Muscle of arm (tissue), 14 donors: ENCODE results near the gene ANO4. TPM values are rescaled to one million over a fixed set of nuclear protein-coding genes. Genes with fewer than 3 reads are reported as not detected.

ENCODE experiments used
- DNase-seq: peaks from one replicate; pipeline ENCODE4 v3.0.0-alpha.2; 2013
- long read RNA-seq, 11 donors: transcript quantifications; one replicate each; lab custom pipeline, GENCODE V29; 2026
- polyA plus RNA-seq, 12 donors: library from polyadenylated mRNA; unstranded; fragments of 120-200 nt; gene quantifications; one replicate each; pipeline ENCODE4 v1.2.1, GENCODE V29; 2013; ENCODE audit not compliant: insufficient read length in 12 of 12

Gene ANO4
- polyA plus RNA-seq = 1 to 10 TPM in 7 of 12 donors, under 1 TPM in 3, not detected in 2; 0.60 to 2.3 (median 1.3) TPM
- long read RNA-seq, donor 1 = 0 reads
- long read RNA-seq, donor 2 = 0 reads
- long read RNA-seq, donor 3 = 0 reads
- long read RNA-seq, donor 4 = 0 reads
- long read RNA-seq, donor 5 = 0 reads
- long read RNA-seq, donor 6 = 0 reads
- long read RNA-seq, donor 7 = 0 reads
- long read RNA-seq, donor 8 = 0 reads
- long read RNA-seq, donor 9 = 0 reads
- long read RNA-seq, donor 10 = 0 reads
- long read RNA-seq, donor 11 = 0 reads

DNA sequence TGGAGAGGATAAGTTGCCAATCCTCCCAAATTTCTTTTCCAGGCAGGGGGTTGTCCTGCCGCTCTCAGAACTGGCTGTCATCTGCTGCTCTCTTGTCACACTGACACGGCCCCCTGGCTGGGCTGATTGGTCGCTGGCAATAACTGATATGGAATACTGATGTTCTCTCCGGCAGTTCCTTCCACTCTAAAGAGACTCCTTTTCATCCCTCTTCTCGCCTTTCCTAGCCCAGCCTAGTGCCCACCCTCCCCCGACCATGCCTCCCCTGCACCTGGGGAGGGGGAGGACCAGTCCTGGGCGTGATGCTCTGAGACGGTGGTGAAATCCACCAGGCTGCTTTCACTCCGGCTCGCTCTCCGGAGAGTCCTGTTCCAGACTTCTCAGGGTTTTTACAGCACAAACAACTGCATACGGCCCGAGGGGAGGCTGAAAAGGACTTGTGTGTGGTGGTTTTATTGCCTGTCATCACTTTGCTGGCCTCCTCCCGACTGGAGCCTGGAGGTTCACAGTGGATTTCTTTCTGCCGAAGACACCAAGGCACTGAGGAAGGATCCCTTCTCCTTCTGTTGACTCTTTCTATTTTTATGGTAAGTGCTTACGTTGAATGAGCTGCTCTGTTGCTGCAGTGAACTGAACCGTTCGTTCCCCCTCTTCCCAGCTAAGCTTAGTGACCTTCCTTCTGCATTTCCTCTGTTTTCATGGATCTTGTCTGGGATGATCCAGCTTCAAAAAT, at the start of gene ANO4:
TSS of gene ANO4 (plus strand) at position 336 of the 733 bp plus-strand sequence. CDS start 107,010 bp downstream, outside the sequence.
- no peak for DNase-seq

DNA sequence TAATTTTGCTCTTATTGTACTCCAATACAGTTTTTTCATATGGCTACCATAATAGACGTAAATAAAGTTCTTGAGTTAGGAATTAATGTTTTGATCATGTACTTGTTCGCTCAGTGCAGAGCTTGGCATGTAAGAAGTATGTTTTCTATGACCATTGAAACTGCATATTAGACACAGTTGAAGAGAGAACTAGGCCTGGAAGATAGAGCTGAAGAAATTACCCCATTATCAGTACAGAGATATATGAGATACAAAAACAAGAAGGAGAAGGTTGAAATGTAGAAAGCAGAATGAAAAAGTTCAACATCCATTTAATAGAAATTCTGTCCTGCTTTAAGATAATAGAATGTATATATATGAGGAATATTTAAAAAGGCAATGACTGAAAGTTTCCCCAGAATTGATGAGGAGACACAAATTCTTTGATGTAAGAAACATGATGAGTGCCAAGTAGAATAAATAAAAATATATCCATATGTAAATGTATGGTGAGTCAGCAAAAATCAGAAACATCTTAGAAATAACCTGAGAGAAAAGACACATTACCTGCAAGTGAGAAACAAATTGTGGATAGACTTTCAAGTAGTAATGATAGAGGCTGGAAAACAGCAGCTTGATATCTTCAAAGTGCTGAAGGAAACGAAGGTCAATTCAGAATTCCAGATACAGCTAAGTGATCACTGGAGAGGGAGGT, 49.1 kb upstream of the ANO4 start:
- DNase-seq = no peak

DNA sequence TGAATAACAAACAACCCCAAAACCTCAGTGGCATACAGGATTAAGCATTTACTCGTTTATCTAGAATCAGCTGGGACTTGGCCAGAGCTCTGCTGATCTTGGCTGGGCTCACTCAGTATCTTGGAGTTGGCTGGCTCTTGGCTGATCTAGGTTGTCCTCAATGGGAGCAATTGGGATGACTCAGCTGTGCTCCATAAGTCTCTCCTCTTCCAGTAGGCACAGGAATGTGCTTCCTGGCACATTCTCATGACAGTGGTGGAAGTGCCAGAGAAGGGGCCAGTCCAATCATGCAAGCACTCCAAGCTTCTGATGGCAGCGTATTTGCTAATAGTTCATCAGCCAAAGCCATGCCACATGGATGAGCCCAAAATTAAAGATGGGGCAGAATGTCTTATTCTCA, 41.7 kb upstream of the ANO4 start:
- no peak for DNase-seq

DNA sequence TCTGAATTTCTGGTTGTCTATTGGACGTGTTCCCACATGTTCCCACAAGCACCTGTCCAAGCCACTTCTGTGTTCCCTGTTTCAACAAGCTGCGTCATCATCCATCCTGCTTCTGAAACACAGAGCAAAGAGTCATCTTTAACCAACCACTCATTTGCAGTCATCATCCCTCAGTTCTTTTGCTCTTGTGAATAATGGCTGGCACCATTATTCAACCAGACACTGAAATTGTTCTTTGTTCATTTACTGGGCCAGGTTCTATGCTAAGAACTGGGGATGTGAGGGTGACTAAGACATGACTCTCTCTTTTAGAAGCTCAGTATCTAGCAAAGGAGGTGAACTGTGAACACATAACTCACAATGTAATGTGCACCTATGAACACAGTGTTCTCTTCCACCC, 40.7 kb upstream of the ANO4 start:
- DNase-seq = no peak

DNA sequence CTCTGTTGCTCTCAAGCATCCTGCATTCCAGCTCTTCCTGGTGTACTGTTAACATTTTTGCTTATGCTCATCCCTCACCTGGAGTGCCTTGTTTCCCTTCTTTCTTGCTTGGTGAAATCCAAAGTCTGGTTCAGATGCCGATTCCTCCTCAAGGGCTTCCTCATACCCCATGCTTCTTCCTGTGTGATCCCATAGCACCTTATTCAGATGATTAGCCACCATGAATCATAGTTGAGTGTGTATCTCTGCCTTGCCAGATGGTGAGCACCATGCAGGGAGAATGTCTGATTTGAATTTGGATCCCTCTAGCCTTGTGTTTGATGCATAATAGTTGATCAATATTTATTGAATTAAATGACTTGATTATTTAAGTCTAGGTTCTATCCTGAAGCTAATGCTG, 39.4 kb upstream of the ANO4 start:
- DNase-seq = no peak

DNA sequence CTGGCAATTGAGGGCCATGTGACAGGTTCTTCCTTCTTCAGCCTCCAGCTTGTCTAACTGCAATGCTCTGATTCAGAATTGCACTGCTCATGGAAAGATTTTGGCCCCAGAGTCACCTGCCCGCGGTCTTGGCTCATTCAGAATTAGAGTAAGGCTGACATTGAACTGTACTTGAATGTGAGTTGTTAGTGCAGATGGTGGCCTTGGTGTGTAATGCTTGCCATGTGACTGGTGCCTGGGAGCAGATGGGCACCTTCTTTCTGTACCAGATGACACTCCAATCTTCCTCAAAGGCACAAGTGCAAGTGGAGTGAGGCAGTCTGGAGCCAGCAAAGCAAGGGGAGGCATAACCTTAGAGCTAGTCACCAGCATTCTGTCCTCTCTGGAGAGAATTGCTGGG, 36.5 kb upstream of the ANO4 start:
- no peak for DNase-seq

DNA sequence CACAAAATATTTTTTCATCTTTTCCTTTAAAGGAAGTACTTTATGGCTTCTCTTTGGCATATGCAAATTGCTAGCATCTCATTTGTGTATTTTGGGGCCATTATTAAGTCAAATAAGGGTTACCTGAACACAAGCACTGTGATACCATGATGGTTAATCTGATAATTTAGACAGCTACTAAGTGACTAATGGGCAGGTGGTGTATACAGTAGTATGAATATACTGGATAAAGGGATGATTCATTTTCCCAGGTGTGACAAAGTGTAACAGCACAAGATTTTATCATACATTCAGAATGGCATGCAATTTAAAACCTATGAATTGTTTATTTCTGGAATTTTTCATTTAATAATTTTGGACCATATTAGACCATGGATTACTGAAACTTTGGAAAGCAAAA, 27.2 kb upstream of the ANO4 start:
- no peak for DNase-seq

DNA sequence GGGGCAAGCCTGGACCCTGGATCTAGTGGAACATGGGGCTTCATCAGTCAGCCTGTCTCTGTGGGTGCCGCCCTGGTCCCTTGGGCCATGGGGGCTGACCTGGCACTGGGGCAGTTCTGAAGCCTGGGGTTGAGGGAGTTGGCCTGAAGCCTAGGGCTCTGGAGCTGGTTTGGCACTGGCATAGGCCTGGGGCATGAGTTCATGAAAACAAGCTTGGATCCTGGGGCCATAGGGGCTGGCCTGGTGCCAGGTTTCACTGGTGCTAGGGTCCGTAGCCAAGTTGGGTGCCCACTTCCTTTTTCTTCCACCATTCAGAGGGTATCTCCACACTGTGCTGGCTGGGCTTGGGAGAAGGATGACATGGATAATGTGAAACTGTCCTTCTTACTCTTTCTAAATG, 26.6 kb upstream of the ANO4 start:
- no peak for DNase-seq

DNA sequence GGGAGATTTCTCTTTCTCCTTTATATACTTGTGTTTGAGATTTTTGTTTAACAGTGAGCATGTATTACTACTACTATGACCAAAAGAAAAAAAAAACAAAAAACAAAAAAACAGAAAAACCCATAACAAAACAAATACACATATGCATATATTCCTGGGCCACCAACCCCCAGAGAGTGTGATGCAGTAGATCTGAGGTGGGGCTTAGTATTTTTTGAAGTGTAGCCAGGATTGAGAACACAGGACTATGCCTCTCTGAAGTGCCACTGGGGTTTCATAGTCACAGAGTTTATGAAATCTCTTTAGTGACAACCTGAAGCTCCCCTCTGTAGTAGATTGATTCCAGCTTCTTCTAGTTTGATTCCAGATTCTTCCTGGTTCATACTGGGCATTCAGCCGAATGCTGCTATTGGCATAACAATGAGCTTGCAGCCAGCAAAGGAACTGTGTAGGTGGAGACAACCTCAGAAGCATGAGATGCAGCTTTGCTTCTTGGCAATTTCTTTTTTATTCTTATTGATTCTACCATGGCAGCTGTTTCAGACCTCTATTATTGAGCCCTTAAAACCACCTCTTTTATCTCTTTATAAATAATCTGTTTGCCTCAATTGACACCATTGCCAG, 15.5 kb upstream of the ANO4 start:
- no peak for DNase-seq

DNA sequence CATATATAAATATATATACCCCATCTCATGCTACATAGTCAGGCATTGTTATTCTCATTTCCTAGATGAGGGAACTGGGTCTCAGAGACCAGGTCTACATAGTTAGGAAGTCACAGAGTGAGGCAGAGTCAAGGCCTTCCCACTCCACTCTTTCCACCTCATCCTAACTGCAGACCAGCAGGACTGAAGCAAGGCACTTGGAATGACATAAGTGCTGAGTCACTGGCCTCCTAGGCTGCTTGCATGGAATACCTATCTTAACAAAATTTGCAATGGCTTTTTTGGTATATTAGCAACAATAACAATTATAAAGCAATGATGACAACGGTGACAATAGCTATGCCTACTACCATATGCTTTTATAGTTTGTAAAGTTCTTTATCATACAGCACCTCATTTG, 5.4 kb upstream of the ANO4 start:
- DNase-seq = no peak

DNA sequence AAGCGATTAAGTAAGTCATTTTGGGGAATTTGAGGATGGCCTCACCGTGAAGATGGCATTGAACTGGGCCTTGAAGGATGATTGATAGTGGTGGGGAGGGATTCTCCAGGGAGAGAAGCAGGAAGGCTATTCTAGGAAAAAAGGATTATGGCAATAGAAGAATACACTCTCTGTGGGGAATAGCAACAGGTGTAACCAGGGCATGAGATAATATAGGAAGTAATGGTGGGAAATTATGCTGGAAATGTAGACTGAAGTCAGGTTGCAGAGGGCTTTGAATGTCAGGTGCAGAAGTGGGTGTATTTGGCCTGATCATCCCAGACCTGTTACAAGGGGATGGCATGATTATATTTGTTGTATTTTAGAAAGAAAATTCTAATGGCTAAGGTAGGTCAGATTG, 4.6 kb upstream of the ANO4 start:
- no peak for DNase-seq

DNA sequence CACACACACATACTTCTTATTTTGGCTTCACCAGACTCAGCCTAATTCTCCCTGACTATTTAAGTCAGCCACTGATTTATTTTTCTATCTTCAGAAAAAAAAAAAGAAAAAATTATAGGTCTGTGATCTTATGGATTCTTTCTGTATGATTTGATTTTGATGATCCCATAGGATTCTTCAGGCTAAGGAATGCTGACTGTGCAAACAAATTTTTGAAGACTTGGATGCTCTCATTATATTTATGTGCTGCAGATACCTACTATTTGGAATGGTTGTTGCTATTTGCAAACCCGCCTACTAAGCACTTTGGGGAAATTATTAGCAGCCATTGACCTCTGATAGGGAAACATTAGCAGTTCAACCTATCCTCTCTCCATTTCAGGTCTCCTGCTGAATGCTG, 4.0 kb upstream of the ANO4 start:
- DNase-seq = no peak

DNA sequence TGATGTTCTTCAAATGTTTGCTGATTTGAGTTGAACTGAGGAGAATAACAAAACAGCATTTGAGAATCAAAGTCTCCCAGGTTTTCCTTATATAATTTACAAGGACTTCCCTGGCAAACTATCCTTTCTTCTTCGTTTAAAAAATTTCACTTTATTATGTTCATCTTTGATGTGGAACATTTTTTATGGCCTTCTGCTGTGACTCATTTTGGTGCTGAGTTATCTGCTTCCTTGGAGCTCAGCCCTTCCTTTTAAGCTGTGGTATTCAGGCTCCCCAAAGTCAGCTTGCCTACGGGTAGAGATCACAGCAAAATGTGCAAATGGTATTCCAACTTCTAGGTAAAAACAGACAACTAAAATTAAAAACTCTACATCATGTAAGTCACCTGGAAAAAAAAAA, 1.4 kb upstream of the ANO4 start:
- no peak for DNase-seq

DNA sequence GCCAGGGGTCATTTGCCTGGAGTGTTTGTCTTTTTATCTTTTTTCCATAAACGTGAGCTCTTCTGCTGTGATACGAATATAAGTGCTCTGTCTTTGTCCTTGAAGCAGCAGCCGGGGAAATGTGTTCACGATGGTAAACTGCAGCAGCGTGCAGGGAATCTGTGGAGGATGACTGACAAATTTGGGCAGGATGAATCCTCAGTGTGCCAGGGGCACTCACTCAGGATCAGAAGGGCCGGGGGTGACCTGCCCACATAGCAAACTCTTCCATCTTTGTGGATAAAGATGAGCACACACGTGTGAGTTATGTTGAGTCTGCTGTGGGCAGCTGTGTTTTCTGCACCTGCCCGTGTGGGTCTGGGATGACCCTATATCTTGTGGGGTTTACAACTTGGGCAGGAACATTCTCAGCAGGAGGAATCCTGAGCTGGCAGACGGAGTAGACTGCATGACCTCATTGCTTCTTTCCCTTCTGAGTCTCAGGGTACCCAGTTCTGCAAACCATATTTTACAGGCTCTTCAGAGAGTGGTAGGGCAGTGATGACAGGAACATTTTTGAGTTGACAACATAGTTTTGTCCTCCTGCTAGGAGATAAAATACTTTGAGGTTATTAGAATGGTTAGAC, 711 bp downstream of the ANO4 start:
- no peak for DNase-seq

DNA sequence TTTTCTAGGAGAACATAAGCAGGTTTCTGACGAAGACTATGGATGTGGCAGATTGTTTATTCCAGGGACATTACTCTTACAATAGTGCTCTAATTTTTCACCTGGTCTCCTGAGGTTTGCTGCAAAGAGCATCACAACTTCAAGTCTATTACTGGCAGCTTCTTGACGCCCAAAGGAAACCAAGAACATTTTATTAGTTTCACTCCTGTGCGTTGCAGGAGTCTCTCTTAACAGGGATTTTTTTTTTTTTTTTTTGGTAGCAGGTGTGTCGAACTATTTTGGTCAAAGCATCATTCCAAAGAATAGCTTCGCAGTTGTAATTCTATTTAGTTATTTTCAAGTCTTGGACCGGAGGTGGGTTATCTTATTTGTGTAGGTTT, 1.2 kb downstream of the ANO4 start:
- DNase-seq = no peak

DNA sequence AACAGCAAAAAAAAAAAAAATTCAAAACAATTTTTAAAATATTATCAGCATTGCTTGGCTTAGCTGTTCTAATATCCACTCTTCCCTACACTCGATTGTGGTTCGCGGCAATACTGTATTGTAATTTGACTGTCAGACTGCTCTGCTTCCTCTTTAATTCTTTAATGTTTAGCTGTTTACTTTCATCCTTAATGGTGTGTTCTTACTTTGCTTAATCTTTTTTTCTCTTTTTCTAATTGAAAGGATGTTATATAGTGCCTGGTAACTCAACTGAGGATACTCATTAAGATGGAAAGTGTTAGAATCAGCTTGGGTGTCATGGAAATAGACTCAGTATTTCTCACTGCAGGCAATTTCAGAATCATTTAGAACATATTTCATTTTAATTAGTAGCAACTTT, 2.0 kb downstream of the ANO4 start:
- no peak for DNase-seq

DNA sequence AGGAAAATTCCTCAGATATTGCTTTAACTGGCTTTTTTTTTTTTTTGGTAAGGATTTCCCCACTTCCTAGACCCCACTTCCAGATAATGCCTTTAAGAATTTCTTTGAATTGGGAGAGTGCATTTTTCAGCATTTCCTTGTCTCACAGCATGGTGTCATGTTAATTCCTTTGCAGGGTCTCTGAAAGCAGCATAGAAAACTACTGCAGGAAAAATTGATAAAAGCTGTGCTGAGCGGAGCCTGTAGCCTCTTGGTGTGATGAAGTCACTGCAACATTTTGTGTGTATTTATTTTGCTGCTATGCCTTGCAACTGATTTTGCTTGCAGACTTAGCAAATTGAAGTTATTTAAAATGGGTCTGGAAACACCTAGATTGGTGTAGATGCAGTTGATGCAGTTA, 2.7 kb downstream of the ANO4 start:
- DNase-seq = no peak

DNA sequence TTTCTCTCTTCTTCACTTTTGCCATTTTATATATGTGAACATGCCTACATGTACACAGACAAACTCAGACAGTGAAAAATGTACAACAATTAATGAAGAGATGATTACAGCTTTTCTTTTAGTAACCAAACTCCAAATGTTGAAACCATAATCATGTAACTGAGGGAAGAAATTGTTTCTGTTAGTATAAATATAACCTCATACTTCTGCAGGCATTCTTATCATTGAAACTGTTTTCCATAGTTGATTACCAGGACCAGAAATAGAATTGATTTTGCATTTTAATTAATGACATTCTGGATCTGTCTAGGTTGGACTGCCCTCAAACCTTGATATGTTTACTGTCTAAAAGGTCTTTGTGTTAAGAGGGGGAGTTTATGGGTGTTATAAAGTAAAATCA, 3.2 kb downstream of the ANO4 start:
- no peak for DNase-seq

DNA sequence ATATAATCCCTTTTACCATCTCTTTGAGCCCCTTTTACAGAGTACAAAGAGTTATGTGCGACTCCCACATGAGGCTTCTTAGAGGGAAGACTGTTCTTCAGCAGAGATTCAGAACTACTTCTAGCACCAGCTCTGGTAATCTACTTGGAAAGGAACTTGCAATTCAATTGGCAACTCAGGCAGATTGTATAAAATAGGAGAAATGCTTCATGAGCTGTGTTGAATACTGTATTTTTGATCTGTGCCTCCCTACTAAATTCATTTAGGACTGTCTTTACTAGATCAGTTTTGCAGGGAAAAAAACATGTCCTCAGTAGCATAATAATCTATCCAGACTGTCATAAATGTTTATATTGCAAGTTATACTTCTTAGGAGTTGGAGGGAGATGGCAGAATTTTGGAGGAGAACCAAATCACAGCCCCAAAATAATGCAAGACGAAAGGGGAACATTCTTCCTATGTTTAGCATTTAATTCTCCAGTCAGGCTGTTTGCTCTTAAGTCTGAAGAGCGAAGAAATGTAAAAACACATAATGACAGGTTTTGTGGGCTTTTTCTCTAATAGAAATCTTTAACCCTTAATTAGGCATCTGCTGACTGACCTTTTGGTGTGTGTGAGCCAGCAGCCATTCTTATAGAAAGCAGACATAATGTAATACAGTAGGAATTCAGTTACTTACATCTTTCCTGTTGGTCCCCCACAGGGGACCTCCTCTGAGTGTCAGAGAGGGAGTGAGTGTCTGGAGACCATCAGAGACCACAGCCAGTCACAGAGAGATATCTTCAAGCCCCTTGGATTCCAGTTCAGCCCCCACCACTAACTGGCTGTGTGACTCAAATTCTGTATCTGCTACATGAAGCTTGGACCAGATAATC, 3.9 kb downstream of the ANO4 start:
- DNase-seq = no peak

DNA sequence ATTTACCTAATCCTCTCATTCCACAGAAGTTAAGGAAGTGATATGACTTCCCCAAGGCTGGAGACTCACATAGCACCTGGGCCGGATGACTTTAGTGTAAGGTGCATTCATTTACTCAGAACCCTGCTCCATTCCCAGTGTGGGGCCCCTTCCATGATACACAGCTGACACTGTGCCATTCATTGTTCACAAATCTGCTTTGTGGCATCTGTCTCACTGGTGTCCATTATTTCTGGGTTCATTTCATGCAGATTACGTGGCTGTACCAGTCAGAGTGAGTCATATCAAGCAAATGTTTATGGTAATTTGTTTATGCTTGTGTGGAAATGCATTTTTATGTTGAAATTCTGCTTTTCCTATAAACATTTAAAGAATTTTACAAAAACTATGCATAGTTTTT, 5.2 kb downstream of the ANO4 start:
- no peak for DNase-seq

DNA sequence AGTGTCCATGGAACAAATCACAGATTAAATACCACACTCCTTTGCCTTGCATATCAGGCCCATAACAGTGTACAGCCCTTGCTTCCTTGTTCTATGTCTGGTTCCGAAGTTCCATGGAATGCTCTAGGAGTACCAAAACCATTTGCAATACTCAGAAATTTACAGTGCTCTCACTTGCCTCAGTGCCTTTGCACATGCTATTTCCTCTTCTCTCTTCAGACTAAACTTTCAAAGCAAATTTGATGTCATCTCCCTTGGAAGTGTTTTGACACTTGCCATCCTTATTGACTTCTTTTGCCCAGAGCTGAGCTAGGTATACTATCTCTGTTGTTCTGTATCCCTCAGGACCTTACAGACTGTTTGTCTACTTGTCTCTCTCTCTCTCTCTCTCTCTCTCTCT, 6.1 kb downstream of the ANO4 start:
- DNase-seq = no peak
